B cell (primary cell): Measurements from ENCODE around the gene ACVR1.

Experiments
- EZH2 ChIP-seq: IDR thresholded peaks from 2 replicates; pipeline ENCODE4 v1.6.1; 2012; ENCODE audit warnings: borderline replicate concordance, low read depth, mild to moderate bottlenecking, moderate library complexity, low read length; ENCODE audit not compliant: insufficient read depth, poor library complexity, severe bottlenecking
- TF ChIP-seq, protein P1 (sequence below): fragments of 200-600 bp; IDR thresholded peaks from one replicate; pipeline ENCODE4 v1.8.0; 2022; ENCODE audit warnings: antibody characterized with exemption, mild to moderate bottlenecking

DNA sequence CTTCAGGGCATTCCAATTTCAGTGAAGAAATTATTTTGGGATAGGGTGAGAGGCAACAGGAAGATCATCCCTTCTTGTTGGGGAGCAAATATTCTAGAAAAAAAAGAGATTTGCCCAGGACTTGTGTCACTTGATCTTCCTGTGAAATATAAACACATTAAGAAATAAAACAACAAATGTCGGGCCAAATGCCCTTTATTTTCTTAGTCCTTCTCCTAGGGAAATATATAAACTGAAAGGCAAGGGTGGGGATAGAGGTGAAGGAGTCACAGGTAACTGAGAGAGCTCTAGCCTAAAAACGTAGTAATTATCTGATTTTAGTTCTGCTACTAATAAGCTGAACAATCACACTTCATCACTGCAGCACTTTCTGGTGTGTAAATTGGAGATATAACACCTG is 142.9 kb downstream of the ACVR1 start:
- TF ChIP-seq, protein P1, sequence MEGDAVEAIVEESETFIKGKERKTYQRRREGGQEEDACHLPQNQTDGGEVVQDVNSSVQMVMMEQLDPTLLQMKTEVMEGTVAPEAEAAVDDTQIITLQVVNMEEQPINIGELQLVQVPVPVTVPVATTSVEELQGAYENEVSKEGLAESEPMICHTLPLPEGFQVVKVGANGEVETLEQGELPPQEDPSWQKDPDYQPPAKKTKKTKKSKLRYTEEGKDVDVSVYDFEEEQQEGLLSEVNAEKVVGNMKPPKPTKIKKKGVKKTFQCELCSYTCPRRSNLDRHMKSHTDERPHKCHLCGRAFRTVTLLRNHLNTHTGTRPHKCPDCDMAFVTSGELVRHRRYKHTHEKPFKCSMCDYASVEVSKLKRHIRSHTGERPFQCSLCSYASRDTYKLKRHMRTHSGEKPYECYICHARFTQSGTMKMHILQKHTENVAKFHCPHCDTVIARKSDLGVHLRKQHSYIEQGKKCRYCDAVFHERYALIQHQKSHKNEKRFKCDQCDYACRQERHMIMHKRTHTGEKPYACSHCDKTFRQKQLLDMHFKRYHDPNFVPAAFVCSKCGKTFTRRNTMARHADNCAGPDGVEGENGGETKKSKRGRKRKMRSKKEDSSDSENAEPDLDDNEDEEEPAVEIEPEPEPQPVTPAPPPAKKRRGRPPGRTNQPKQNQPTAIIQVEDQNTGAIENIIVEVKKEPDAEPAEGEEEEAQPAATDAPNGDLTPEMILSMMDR = no peak
- TF ChIP-seq EZH2 = no peak
